ENCODE data around the gene CHRND.

DNA sequence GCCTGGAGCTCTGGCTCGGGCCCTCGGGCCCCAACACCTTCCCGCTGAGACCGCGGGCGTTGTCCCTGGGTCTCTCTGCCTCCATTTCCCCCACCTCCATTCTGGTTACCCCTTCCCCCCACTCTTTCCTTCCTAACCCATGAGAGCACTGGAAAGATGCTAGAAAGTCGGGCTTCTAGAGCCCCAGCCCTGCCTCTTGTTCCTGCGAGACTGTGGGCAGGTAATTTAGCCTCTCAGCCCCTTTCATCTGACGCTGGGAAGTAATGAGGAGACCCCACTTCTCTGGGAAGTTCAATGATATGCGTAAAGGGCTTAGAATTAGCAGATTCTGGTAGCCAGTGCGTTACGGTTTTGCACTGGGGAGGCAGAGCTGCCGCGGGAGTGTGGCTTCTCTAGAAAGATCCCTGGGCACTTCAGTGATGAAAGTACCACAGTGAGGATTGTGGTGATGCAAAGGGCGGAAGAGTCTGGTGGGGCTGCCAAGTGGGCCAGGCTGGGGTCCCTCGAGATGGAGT lies 22.1 kb upstream of the CHRND start:
- TF ChIP-seq, protein P1, sequence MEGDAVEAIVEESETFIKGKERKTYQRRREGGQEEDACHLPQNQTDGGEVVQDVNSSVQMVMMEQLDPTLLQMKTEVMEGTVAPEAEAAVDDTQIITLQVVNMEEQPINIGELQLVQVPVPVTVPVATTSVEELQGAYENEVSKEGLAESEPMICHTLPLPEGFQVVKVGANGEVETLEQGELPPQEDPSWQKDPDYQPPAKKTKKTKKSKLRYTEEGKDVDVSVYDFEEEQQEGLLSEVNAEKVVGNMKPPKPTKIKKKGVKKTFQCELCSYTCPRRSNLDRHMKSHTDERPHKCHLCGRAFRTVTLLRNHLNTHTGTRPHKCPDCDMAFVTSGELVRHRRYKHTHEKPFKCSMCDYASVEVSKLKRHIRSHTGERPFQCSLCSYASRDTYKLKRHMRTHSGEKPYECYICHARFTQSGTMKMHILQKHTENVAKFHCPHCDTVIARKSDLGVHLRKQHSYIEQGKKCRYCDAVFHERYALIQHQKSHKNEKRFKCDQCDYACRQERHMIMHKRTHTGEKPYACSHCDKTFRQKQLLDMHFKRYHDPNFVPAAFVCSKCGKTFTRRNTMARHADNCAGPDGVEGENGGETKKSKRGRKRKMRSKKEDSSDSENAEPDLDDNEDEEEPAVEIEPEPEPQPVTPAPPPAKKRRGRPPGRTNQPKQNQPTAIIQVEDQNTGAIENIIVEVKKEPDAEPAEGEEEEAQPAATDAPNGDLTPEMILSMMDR (IDR thresholded peaks at IDR 0.05; ENCODE audit: borderline replicate concordance, extremely low read depth, low read length, poor library complexity, severe bottlenecking) = no peak
- no peak for TF ChIP-seq EZH2 (IDR thresholded peaks at IDR 0.05; ENCODE audit: borderline replicate concordance, low read depth, low read length, severe bottlenecking)
